GM21423 (cell line): Measurements from ENCODE around the gene NKD1.
A peak's percentile ranks its signal among the peaks of the same experiment; 100 is the strongest.

Experiments
- ATAC-seq: cut with Tn5 transposase; IDR thresholded peaks from one replicate; pipeline ENCODE4 v1.9.1; 2021; ENCODE audit warnings: mild to moderate bottlenecking, moderate library complexity; ENCODE audit not compliant: unreplicated experiment

The NKD1 gene

DNA sequence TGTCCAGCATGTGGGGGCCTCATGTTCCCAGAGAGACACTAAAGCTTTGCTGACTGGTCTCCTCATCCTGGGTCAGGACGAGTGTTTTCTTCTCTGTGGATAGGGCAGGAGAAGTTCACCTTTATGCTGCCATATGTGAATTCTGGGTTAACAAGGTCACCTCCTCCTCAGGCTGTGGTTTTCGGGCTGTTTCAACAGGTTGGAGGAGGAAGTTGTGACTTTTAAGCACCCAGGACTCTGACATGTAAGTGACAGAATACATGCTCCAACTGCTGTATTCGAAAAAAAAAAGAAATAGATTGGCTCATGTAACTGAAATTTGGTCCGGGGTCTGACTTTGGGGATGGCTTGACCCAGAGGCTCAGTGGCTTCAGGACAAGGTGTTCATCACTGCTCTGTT lies 78.7 kb downstream of the NKD1 start:
- no peak for ATAC-seq

DNA sequence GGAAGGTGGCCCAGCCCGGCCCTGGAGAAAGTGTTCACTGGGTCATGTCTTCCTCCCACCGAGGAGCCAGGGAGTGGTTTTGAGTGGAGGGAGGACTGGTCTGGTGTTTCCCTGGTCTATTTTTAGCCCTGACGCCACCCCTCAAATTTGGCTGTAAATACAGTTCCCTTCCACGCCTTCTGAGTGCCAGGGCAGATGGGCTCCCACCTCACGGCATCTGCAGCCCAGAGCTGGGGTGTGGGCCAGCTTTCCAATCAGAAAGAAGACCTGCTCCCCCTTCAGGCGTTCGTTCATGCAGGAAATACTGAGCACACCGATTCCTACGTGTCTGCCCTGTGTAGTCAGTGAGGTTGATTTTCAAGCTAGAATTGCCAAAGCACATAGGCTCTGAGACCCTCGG lies 79.2 kb downstream of the NKD1 start:
- ATAC-seq = peak; percentile 43

DNA sequence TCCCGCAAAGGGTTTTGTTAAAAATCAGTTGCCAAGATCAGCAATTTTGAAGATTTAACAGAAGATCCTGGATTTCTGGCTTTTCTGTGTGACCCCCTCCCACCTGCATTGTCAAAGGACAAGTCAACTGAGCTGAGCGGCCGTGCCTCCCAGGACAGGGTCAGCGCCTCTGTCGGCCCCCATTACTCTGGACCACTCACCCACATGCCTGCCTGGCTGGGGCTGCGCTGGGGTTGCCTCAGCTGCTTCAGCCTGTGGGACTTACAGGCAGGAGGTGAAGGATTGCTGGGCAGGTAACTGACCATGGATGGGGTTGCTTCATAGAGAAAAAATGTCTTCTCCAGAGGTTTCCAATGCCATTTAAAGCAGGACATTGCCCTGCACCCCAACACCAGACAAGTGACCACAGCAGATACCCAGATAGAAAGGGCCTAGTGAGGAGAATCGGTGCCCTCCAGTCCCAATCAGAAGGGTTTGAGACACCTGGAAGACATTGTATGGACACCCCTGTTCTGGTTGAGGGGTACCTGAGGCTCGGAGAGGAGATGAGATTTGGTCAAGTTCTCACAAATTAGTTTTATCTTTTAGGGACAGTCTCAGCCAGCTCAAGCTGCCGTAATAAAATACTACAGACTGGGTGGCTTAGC lies 80.1 kb downstream of the NKD1 start:
- ATAC-seq = no peak

DNA sequence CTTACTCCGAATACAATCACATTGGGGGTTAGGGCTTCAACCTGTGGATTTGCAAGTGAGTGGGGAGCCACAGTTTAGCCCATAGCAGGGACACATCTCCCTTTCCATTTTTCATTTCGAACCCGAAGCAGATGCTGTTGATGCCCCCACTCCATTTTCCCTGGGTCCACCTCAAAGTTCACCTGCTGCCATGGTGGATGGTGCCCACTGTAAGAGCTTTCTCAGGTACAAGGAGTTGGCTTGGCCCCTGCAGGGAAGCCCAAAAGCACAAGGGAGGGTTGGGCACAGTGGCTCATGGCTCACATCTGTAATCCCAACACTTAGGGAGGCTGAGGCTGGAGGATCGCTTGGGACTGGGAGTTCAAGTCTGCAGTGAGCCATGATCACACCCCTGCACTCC lies 81.1 kb downstream of the NKD1 start:
- no peak for ATAC-seq

DNA sequence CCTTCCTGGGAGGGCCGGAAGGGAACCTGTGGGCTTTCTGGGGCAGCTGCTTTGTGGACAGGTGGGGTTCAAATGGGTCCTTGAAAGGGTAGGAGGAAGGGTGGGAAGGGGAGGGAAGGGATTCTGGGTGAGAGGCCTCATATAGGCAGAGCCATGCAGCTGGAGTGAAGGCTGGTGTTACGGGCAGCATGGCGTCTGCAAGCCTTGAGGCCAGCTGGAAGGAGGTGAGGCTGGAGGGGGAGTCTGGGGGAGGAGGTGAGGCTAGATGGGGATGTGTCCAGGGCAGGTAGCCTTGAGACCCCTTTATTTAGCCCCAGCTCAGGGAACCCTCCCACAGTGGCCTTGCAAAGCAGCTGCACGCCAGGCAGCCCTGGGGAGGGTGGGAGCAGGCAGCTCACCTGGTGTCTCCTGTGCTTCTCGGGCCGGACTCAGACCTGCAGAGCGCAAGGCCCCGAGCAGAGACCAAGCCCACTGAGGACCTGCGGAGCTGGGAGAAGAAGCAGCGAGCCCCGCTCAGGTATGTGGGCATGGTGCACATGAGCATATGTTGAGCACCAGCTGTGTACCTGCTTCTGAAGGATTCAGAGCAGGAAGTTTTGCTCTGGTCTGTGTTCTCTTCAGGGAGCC lies 82.3 kb downstream of the NKD1 start:
- ATAC-seq = no peak

DNA sequence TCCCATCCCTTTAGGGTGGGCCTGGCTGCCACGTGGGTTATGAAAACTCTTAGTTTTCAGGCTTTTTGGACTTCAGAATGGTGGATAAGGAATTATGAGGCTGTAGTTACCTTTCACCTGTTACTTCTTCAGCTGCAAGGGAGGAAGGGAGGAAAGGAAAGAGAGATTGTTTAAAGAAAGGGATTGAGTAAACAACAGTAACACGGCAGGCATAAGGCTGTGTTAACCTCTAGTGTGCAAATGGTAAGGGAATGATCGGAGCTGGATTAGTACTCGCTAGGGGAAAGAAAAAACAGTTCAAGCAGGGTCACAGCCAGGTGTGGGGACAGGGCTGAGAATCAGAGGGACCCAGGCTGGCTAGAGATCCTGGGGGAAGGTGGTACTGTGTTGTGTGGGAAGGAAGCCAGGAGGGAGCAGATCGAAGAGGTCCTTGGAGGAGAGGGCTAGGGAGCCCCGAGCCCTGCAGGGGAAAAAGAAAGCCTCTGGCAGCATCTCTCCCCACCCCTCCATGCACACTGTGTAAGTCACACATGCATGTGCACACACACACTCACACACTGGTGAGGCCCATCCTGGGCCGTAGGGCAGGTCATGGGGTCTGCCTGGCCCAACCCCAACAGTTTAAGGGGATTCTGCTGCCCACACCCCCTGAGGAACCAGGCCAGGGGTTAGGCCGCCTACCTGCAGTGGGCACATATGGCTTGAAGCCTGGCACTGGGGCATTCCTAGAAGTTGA lies 83.2 kb downstream of the NKD1 start:
- no peak for ATAC-seq

DNA sequence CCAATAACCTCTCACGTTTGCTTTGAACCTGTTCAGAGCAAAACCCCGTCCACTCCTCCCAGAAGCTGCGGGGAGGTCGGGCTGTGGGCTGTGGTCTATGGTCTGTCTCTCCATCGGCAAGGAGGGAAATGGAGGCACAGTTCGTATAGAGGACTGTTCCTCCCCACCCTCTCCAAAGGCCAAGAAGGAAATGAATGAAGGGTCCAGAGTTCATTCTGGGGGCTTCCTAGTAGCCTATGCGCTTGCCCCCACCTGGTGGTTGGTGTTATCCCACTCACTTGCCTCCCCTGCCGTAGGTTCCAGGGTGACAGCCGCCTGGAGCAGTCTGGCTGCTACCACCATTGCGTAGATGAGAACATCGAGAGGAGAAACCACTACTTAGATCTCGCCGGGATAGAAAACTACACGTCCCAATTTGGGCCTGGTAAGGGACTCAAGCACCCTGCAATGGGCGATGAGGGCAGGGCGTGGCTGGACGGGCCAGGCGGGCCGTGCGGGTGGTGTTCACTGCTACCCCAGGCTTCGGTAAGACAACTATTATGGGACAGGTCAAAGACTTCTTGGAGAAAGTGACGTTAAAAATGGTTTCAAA lies 83.9 kb downstream of the NKD1 start:
- no peak for ATAC-seq

DNA sequence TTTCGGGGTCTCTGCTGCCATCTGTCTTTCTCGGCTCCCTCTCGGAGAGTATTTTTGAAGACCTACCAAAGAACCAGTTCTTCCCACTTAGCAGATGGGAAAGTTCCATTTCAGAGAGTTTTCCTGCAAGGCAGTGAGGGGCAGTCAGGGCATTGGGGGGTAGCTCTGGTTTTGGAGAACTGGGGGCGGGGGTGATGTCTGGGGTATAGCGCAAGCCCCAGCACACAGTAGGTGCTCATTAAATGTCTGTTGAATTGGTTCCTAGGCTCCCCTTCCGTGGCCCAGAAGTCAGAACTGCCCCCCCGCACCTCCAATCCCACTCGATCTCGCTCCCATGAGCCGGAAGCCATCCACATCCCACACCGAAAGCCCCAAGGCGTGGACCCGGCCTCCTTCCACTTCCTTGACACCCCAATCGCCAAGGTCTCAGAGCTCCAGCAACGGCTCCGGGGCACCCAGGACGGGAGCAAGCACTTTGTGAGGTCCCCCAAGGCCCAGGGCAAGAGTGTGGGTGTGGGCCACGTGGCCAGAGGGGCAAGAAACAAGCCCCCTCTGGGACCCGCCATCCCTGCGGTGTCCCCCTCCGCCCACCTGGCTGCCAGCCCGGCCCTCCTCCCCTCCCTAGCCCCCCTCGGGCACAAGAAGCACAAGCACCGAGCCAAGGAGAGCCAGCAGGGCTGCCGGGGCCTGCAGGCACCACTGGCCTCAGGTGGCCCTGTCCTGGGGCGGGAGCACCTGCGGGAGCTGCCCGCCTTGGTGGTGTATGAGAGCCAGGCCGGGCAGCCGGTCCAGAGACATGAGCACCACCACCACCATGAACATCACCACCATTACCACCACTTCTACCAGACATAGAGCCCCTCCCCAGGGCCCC lies 85.0 kb downstream of the NKD1 start:
- no peak for ATAC-seq

DNA sequence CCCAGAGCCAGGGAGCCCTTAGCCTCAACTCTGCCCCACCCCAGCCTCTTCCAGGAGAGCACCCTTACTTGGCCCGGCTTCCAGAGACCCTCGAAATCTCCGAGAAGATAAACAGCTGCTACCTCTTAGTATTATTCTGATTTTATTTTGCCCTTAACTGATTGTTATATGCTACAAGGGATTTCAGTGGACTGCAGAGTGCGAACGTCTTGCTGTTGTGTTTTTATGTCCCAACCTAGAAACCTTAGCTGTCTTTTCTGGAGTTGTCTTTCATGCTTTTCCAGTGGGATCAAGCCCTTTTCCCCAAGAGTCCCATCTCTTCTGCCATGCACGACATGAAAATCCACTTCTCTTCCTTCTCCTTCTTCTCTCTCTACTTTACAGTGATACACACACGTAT lies 85.9 kb downstream of the NKD1 start:
- no peak for ATAC-seq

DNA sequence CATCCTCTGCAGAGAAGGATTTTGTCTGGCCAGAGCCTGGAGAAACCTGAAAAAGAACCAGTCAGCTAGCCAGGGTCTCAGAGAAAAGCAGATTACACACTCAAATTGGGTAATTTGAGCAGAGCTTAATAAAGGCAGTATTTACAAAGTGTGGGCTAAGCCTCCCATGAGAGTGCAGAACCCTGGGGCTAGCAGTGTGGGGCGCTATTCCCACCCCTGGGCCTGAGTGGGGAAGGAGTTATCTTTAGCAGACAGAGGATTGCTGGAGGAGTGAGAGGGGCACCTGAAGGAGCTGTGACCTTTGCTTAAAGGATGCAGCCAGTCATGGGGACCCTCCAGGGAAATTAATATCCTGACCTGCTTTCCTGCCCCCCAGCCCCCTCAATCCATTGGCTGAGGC lies 86.8 kb downstream of the NKD1 start:
- no peak for ATAC-seq

DNA sequence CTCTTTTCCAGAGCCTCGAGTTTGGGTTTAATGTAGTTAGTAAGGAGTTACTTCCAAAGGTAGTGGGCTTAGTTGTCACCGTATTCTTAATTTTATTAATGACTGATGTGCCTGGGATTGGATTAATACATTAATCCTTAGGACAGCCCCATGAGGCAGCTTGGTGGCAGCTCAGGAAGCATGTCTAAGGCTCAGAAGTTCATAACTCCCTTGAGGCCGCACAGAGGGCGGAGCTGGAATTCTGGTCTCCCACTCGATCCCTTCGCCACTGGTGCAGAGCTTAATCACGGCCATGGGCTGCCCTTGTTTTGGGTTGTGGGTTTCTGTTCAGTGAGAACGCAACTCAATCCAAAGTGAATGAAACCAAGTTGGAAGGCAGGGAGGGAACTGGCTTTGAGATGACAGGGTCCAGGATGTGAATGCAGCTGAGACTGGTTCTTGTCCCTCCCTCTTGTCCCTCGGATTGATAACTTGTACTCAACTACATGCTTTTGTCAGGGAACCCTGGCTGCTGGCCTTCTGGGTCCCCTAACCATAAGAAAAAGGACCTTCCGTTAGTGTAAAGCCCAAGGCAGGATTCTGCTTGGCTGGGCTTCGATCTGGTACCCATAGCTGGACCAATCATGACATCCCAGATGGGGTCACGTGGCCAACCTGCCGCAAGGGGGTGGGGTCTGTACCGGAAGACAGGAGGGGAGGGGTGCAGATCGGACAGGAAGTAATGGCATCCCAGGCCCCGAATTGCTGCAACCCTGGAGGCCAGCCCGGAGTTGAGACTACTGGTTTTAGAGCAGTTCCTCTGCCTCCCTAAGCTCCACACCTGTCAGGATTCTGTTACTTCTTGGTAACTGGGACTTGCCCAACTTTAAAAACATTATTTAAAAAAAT lies 87.6 kb downstream of the NKD1 start:
- ATAC-seq = no peak

DNA sequence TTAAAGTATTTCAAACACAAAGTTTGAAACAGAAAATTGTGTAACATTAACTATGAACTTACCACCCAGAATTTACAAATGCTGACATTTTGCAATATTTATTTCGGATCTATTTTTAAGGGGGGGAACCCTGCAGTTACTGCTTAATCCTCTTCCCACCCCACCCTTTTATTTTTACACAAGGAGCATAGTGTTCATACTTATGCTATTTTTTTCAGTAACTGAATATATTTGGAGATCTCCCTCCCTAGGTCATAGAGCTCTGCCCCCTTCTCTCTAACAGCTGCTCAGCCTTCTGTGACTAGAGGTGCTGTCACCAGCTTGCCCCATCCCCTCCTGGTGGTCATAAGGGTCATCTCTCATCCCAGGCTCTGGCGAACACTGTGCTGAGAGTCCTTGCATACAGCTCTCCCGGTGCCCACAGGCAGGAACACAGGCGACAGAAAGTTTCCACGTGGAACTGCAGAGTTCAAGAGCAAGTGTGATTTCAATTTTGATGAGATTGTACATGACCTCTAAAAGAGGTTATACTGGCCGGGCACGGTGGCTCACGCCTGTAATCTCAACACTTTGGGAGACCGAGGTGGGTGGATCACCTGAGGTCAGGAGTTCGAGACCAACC lies 88.7 kb downstream of the NKD1 start:
- ATAC-seq = no peak

DNA sequence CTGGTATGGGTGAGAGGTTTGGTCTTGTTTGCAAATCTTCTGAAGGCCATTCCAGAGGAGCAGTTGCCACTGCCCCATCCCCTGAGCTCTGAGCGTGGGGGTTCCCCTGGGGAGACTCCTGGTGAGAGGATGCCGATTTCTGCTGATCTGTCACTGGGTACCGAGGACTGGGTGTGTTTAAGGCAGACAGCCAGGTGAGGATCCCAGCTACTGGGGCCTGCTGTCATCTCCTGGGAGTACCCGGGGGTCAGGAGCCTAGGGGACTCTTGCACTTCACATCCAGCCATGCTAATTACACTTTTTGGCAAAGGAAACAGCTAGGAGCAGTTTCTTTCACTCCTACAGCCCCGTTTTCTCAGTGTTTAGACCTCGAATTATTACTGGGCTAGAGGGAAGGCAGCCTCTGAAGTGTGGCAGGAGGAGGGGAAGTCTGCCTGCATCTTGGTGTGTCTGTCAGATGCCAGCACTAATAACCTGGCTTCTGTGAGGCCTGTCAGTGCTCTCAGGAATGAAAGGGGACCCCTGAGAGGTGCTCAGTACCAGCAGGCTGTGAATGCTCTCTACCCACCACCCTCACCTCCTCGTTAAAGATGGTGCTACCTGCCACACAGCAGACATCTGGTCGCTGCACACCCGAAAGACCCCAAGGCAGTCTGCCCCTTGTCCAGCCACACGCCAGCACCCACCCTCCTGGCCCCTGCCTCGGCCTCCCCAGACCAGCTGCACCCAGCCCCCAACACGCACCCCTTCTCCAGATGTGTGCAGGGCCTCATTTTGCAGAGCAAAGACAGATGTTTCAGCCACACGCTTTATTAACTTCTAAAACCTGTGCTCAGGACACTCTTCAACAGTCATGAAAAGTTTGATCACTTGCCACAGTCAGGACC lies 89.8 kb downstream of the NKD1 start:
- no peak for ATAC-seq

DNA sequence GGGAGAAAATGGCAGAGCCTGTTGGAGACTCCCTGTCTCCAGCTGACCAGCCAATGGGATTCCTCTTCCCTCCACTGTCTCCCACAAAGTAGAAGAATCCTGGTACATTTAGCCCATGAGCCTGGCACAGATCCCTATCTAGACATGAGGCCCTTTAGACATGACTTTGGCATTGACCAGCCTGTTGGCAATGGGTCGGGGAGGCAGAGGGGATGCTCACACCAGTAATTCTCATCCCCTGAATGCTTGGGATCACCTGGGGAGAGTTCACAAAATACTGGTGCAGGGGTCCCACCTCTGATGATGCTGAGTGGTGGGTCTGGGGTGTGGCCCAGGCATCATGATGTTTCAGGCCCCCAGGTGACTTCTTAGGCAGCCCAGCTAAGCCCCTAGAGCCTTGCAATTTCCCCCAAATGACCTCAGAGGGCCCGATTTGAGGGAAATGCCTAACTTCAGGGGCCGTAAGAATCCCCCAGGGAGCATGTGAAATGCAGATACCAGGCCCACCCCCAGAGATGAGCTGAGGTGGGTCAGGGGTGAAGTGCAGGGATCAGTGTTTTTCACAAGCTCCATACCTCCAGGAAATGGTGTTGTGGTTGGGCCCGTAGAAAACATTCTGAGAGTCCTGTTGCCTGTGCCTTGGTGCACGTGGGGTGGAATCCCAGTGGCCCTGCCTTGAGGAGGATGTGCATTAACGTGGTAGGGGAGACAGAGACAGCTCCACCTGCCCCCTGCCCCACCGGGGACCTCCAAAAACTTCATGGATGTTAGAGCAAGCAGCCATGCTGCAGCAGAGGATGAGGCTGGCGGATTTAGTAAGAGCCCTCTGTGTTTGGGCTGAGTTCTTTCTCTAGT lies 90.8 kb downstream of the NKD1 start:
- ATAC-seq = no peak

DNA sequence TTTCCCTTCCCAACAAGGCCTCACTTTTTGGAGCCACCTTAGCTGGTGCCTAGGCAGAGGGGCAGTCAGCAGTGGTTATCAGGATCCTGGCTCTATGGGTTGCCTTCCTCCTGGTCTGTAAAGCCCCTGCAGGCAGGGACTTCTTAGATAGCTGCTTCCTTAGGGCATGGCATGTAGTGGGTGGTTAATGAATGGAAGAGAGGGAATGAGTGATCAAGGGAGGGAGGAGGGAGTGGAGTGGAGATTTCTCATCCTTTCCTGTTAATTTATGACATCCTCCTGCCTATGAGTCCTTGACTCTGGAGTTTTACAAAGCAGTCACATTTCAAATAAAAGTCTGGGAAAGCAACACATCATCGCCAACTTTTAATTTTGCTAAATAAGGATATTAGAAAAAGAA lies 92.2 kb downstream of the NKD1 start:
- no peak for ATAC-seq

DNA sequence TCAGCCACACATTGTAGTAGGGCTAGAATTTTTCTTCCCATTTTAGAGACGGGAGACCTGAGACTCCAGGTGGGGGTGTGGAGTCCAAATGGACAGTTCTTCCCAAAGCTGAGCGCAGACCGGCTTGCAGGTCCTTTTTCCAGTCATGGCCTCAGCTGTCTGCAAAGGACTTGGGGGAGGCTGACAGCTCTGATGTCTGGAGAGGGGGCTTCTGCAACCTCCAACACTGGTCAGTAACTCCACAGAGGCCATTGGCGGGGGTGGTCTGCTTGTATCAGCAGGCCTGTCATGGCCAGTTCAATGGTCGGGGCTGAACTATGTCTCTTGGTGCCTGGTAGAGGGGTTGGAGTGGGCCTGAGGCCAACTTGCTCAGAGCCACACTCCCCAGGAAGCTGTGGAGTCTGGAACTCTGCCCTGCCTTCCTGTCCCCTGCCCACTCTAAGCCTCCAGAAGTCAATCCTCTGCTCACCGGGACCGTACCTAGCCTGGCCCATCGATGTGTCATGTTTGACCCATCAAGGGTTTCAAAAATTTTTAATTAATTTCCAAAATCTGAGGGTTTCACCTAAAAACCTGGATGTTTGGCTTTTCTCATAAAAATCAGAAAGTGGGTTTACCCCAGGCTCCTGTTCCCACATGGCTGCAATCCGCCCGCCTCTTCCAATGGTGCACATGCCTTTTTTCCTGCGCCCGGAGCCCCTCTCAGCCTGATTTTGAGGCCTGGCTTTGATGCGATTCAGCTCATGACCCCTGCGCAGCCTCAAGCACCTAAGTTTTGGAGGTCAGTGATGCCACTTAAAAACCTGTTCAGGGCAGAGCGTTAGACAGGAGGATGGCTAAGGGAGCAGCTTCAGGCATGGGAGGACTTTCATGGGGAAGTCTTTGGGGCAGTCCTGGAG lies 93.0 kb downstream of the NKD1 start:
- no peak for ATAC-seq

DNA sequence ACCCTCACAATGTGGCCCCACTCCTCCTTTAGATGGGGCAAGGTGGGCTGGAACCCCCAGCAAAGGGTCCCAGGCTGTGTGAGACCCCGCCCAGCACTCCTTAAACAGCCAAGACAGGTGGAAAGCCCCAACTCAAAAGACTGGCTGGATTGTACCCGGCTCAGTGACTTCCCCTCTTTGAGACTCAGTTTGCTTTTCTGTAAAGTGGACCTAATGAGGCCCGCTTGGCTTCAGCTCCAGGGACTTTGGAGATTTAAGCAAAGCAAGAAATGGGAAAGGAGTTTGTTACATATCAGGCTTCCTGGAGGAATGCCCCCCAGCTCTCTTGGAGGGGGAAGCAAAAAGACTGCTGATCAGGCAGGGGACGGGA lies 93.6 kb downstream of the NKD1 start:
- no peak for ATAC-seq
